SKM-1 (cell line): Measurements from ENCODE around the gene MTFR2.

Experiments
- DNase-seq: peaks from one replicate; lab custom pipeline; 2025; ENCODE audit not compliant: unreplicated experiment; lab: John Stamatoyannopoulos, UW

The MTFR2 gene

GRCh38 chr6:136189104-136189503 is 61.0 kb downstream of the MTFR2 start:
- no peak for DNase-seq

- DNase-seq = no peak
Measured at GRCh38 chr6:136188486-136188885, 61.6 kb downstream of the MTFR2 start.

- no peak for DNase-seq
Measured at GRCh38 chr6:136186363-136186762, 63.7 kb downstream of the MTFR2 start.

GRCh38 chr6:136184738-136185137 is 65.4 kb downstream of the MTFR2 start:
- DNase-seq = no peak

GRCh38 chr6:136181861-136182260 is 68.2 kb downstream of the MTFR2 start:
- DNase-seq = no peak

GRCh38 chr6:136181512-136181833 is 68.6 kb downstream of the MTFR2 start:
- DNase-seq = no peak
